HUDEP-2 (cell line): ENCODE measurements around the gene DENND10.

Experiments
- DNase-seq, 76 experiments: peaks; one replicate each; lab custom pipeline; 2025; ENCODE audit not compliant: unreplicated experiment in 76 of 76; lab: John Stamatoyannopoulos, UW

Gene DENND10

GRCh38 chr10:119103903-119104653 is at the start of gene DENND10:
Gene DENND10 (plus strand): TSS chr10:119104113. CDS start chr10:119104143, 30 bp downstream.
- peak in 69 of 76 experiments; percentile 6 to 86 (median 69) for DNase-seq

GRCh38 chr10:119055472-119055871 is 48.4 kb upstream of the DENND10 start:
- DNase-seq, result no peak

GRCh38 chr10:119058010-119058409 is 45.9 kb upstream of the DENND10 start:
- no peak for DNase-seq

GRCh38 chr10:119059557-119059956 is 44.4 kb upstream of the DENND10 start:
- no peak for DNase-seq

GRCh38 chr10:119060107-119060506 is 43.8 kb upstream of the DENND10 start:
- DNase-seq, result no peak

- DNase-seq, result no peak
Observed at GRCh38 chr10:119061352-119061751, 42.6 kb upstream of the DENND10 start.

- DNase-seq, result no peak
Observed at GRCh38 chr10:119061926-119062325, 42.0 kb upstream of the DENND10 start.

- DNase-seq, result no peak
Observed at GRCh38 chr10:119070395-119071165, 33.3 kb upstream of the DENND10 start.

GRCh38 chr10:119073584-119073983 is 30.3 kb upstream of the DENND10 start:
- DNase-seq, result no peak

- no peak for DNase-seq
Observed at GRCh38 chr10:119078422-119079179, 25.3 kb upstream of the DENND10 start.

- peak in 69 of 76 experiments; percentile 6 to 70 (median 51) for DNase-seq
Observed at GRCh38 chr10:119079599-119080520, 24.1 kb upstream of the DENND10 start.

- peak in 75 of 76 experiments; percentile 16 to 93 (median 83) for DNase-seq
Observed at GRCh38 chr10:119080521-119081259, 23.2 kb upstream of the DENND10 start, which contains the start of gene EIF3A. Gene EIF3A (minus strand): TSS chr10:119080817. CDS start chr10:119080676, 141 bp downstream.

GRCh38 chr10:119084896-119085295 is 19.0 kb upstream of the DENND10 start:
- peak in 13 of 76 experiments; percentile 2 to 23 (median 11) for DNase-seq

- DNase-seq, result no peak
Observed at GRCh38 chr10:119087271-119087882, 16.5 kb upstream of the DENND10 start.

- peak in 27 of 76 experiments; percentile 9 to 60 (median 23) for DNase-seq
Observed at GRCh38 chr10:119090026-119090795, 13.7 kb upstream of the DENND10 start.

GRCh38 chr10:119090968-119091367 is 12.9 kb upstream of the DENND10 start:
- DNase-seq, result peak in 73 of 76 experiments; percentile 26 to 96 (median 72)

- no peak for DNase-seq
Observed at GRCh38 chr10:119095640-119096039, 8.3 kb upstream of the DENND10 start.
